Choroid plexus epithelial cell (primary cell): Measurements from ENCODE around the gene KLF3.

ENCODE experiments used
- DNase-seq: peaks from one replicate; pipeline ENCODE4 v3.0.0-alpha.2; 2010; ENCODE audit warnings: low read depth
- H3K4me3 ChIP-seq: 2 replicates; pipeline ENCODE4 v1.5.1; 2011; ENCODE audit warnings: low read depth, mild to moderate bottlenecking, control low read depth, low read length, moderate library complexity
- TF ChIP-seq, protein P1 (sequence below): conservative IDR thresholded peaks from 2 replicates; pipeline ENCODE4 v1.5.1; 2011; ENCODE audit warnings: low read depth, mild to moderate bottlenecking, control low read depth, inconsistent platforms, low read length, moderate library complexity

The KLF3 gene

DNA sequence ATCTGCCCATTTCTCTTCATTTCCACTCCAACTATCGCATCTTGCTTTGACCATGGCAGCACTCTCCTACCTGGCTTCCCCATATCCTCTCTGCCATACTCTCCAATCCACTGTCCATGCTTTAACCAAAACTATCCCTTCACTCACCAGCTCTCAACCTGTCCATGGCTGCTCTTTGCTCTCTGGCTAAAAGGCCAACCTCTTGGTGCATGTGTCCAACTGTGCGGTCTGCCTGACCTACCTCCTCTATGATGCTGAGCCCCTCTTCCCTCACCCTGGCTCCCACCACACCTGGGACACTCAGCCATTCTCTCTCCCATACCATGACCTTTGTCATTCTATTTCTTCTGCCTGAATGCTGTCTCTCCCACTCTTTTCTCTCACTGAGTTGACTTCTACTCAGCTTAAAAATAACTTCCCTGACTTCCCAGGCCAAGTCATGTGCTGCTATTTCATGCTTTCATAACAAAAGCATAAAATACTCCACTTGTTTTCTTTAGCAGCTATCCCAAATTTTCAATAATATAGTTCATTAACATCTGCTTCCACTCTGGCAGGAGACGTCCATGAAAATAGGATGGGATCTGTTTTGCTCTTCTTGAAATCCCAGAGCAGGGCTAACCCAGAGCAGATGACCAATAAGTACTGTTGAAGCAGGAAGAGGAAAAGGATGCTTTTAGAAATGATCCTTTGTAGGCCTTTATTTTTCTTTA, 29.8 kb upstream of the KLF3 start:
- no peak overlapping the region for H3K4me3 ChIP-seq
- no peak for DNase-seq
- TF ChIP-seq, protein P1, sequence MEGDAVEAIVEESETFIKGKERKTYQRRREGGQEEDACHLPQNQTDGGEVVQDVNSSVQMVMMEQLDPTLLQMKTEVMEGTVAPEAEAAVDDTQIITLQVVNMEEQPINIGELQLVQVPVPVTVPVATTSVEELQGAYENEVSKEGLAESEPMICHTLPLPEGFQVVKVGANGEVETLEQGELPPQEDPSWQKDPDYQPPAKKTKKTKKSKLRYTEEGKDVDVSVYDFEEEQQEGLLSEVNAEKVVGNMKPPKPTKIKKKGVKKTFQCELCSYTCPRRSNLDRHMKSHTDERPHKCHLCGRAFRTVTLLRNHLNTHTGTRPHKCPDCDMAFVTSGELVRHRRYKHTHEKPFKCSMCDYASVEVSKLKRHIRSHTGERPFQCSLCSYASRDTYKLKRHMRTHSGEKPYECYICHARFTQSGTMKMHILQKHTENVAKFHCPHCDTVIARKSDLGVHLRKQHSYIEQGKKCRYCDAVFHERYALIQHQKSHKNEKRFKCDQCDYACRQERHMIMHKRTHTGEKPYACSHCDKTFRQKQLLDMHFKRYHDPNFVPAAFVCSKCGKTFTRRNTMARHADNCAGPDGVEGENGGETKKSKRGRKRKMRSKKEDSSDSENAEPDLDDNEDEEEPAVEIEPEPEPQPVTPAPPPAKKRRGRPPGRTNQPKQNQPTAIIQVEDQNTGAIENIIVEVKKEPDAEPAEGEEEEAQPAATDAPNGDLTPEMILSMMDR: no peak

DNA sequence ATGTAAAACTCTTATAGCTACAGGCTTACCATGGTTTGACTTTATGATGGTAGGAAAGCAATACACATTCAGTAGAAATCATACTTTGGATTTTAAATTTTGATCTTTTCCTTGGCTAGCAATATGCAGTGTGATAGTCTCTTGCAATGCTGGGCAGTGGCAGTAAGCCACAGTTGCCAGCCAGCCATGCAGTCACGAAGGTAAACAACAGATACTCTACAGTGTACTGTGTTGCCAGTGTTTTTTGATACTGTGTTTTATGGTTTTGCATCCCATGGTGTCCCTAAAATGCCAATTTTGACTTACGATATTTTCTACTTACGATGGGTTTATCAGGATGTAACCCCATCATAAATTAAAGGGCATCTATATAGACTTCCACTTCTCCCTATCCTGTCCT, 24.8 kb upstream of the KLF3 start:
- TF ChIP-seq, protein P1: no peak
- no peak for DNase-seq
- H3K4me3 ChIP-seq: no peak overlapping the region

DNA sequence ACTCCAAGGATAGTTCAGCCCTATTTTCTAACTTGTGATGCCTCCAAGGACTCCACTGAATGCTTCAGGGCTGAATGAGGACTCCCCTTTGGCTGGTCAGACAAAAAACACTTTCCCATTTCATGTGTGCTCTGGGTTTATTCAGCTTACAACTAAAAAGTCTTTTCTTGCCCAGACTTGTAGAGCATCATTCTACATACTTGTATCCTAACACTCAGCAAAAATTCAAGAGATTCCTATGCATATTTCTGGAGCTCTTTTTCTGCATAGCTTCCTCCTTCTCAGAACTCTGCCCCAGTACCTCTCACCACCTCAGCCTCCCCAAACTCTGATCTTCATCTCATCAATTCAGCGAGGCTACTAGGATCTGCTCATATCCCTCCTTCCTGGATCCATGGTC, 22.2 kb upstream of the KLF3 start:
- TF ChIP-seq, protein P1: no peak

DNA sequence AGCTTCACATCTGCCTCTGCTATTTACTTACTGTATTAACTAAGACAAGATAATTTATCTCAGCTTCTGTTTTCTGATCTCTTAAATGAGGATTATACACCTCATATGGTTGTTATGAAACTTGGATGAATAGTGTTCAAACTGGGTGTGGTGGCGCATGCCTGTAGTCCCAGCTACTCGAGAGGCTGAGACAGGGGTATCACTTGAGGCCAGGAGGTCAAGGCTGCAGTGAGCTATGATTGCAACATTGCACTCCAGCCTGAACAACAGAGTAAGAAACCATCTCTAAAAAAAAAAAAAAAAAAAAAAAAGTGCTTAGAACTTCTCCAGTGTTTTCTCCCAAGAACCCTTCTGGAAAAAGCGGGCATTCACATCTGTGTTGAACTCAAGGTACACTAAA, 19.8 kb upstream of the KLF3 start:
- no peak for DNase-seq
- H3K4me3 ChIP-seq: no peak overlapping the region
- TF ChIP-seq, protein P1: no peak

More for the DNA sequence above, 22.2 kb upstream of the KLF3 start:
- DNase-seq: no peak
- H3K4me3 ChIP-seq: no peak overlapping the region

DNA sequence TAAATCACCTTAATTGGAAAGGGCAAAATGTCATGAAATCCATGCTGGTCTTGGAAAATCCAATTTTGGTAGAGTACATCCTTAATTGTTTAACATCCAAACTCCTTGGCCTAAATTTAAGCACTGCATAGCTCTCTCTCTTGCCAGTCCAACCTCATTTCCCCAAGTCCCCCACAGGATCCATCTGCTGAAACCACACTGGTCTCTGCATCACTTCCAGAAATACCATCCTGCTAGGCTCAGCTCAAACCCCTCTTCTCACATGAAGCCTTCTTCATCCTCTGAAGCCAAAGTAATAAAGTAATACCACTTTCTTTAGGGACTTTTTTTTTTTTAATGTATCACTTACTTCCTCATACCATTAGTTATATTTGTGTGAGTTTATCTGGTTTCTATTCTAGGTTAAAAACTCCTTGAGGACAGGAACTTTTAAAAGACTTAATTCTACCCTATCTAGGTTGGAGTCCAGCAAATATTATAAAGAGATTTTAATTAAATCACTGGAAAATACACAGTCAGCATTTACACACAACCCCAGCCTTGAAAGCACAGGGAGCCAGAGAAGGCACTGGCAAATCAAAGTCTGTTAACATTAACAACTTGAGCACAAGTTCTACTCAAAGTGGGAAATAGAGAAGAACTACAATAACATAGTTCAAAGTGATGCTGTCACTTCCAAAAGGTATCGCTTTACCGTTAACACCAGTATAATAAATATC, 16.7 kb upstream of the KLF3 start:
- H3K4me3 ChIP-seq: no peak overlapping the region
- TF ChIP-seq, protein P1: no peak
- no peak for DNase-seq

DNA sequence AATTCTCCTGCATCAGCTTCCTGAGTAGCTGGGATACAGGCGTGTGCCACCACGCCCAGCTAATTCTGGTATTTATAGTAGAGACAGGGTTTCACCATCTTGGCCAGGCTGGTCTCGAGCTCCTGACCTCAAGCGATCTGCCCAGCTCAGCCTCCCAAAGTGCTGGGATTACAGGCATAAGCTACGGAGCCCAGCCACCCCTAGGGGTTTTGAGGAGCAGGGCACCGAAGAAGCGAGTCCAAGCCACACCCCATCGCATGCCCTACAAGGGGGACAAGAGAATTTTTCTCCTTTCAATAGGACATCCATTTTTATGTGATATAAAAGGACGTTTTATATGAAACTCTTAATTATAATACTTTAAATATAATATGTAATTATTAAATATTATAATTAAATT, 13.9 kb upstream of the KLF3 start:
- TF ChIP-seq, protein P1: no peak
- no peak overlapping the region for H3K4me3 ChIP-seq
- DNase-seq: no peak

DNA sequence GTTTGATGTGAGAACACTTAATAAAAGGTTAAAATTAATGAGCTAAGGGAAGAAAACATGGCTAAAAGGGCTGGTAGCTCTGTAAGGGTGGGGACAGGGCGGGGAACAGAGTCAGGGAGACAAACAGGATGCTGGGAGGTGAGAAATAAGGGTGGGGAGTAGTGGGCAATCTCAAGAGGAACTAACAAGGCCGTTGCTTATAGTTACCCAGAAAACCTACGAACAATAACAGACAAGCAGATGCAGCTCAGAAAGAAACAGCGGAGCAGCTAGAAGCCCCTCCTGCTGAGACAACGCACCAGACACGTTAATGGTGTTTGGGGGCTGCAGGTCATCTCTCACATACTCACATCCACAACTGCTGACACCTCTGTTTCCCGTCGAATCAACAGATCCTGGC, 9.7 kb upstream of the KLF3 start:
- no peak overlapping the region for H3K4me3 ChIP-seq
- DNase-seq: no peak
- TF ChIP-seq, protein P1: no peak
